ENCODE measurements around the gene RPL19.

GRCh38 chr17:39155654-39156053, 44.4 kb upstream of the RPL19 start:
- TF ChIP-seq, protein P1, sequence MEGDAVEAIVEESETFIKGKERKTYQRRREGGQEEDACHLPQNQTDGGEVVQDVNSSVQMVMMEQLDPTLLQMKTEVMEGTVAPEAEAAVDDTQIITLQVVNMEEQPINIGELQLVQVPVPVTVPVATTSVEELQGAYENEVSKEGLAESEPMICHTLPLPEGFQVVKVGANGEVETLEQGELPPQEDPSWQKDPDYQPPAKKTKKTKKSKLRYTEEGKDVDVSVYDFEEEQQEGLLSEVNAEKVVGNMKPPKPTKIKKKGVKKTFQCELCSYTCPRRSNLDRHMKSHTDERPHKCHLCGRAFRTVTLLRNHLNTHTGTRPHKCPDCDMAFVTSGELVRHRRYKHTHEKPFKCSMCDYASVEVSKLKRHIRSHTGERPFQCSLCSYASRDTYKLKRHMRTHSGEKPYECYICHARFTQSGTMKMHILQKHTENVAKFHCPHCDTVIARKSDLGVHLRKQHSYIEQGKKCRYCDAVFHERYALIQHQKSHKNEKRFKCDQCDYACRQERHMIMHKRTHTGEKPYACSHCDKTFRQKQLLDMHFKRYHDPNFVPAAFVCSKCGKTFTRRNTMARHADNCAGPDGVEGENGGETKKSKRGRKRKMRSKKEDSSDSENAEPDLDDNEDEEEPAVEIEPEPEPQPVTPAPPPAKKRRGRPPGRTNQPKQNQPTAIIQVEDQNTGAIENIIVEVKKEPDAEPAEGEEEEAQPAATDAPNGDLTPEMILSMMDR (IDR thresholded peaks at IDR 0.05), result no peak
- TF ChIP-seq POLR2A (IDR thresholded peaks at IDR 0.05), result no peak
